ENCODE measurements around the gene RIC8A. TPM values are rescaled to one million over a fixed set of nuclear protein-coding genes. Genes with fewer than 3 reads are reported as not detected.

The RIC8A gene
- polyA plus RNA-seq, 1 of the 3 experiments (the other 2 are of a cell fraction) = 115 TPM

DNA sequence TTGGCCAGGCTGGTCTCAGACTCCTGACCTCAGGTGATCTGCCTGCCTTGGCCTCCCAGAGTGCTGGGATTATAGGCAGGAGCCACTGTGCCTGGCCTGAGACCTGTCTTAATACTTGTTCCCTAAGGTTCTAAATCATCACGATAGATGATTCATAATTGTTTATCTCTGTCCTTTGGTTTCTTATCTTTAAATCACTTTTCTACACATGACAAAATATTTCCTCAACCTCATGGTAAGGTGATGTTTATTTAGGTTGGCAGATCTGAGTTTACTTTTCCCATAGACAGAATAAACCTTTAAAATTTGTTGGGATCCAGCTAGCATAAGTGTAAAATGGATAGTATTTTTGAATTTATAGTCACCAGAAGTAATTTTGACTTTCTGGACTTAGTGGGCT, 32.8 kb downstream of the RIC8A start:
- Histone ChIP-seq H3K27me3 (ENCODE audit: insufficient read depth) (no peaks in the 10 kb centered on the region), H3K9me3 (no peaks in the 10 kb centered on the region), H3K4me2 (no peak overlapping the region), H3K27ac (ENCODE audit: low read depth in 2 of 2, low read length in 1 of 2) (no peak overlapping the region), H3K79me2 (ENCODE audit: insufficient read depth) (peaks cover 73% of the 10 kb centered on the region), H3F3A (replicated peaks; ENCODE audit: insufficient read depth) (peaks cover 7% of the 10 kb centered on the region), H3K4me1 (ENCODE audit: control insufficient read depth in 1 of 2, insufficient read depth in 2 of 2, low read depth in 1 of 2, low read length in 1 of 2) (peaks cover under 1 to 4% of the 10 kb centered on the region in 2 experiments; a peak in 3 of 4 replicates), H3K4me3 (ENCODE audit: low read depth in 2 of 2, low read length in 1 of 2) (no peak overlapping the region), H3K9me2 (no peaks in the 10 kb centered on the region), H3K36me3 (replicated peaks in 1 of 2; ENCODE audit: control insufficient read depth in 1 of 2, insufficient read depth in 2 of 2, low read length in 1 of 2) (peaks cover 46 to 52% of the 10 kb centered on the region in 2 experiments), H3K9ac (no peak overlapping the region), H2AFZ (ENCODE audit: low read depth) (no peak overlapping the region), H4K20me1 (ENCODE audit: insufficient read depth) (peaks cover 7% of the 10 kb centered on the region)
- WGBS (ENCODE audit: low lambda C conversion rate) = 81% methylated on average over 1 of the region's 1 CpG
- ChIA-PET CTCF (interaction anchor here (1.6 to 4.5 kb wide), 2 partner anchors 11 to 208 kb away, joined by 4 to 20 read pairs; no protein-coding TSS in a partner anchor), POLR2A (no interaction called here)
- no peak for DNase-seq
- TF ChIP-seq GABPA (IDR thresholded peaks at IDR 0.05; ENCODE audit: low read depth) (no peak), TCF12 (IDR thresholded peaks at IDR 0.05) (no peak), NRF1 (IDR thresholded peaks at IDR 0.05; ENCODE audit: low read depth, low read length) (no peak), SIN3A (IDR thresholded peaks at IDR 0.05; ENCODE audit: borderline replicate concordance, low read depth, low read length) (no peak), YY1 (IDR thresholded peaks at IDR 0.05; ENCODE audit: low read depth) (no peak), FOSL2 (IDR thresholded peaks at IDR 0.05; ENCODE audit: borderline replicate concordance, low read depth) (no peak), GATA2 (CRISPR knock-in tag; IDR thresholded peaks at IDR 0.05) (no peak), EP300 (IDR thresholded peaks at IDR 0.05; ENCODE audit: borderline replicate concordance in 1 of 2, low read depth in 1 of 2, low read length in 1 of 2) (no peak), RAD21 (IDR thresholded peaks at IDR 0.05; ENCODE audit: low read length) (no peak), ELF1 (IDR thresholded peaks at IDR 0.05) (no peak), NFIC (IDR thresholded peaks at IDR 0.05; ENCODE audit: borderline replicate concordance) (no peak), TEAD4 (IDR thresholded peaks at IDR 0.05; ENCODE audit: borderline replicate concordance, insufficient read depth) (no peak), TAF1 (IDR thresholded peaks at IDR 0.05; ENCODE audit: borderline replicate concordance, low read depth, low read length) (no peak), EZH2phosphoT487 (IDR thresholded peaks at IDR 0.05; ENCODE audit: borderline replicate concordance, low read depth) (no peak), FOXJ3 (CRISPR knock-in tag; IDR thresholded peaks at IDR 0.05) (no peak)
- TF ChIP-seq, protein P1, sequence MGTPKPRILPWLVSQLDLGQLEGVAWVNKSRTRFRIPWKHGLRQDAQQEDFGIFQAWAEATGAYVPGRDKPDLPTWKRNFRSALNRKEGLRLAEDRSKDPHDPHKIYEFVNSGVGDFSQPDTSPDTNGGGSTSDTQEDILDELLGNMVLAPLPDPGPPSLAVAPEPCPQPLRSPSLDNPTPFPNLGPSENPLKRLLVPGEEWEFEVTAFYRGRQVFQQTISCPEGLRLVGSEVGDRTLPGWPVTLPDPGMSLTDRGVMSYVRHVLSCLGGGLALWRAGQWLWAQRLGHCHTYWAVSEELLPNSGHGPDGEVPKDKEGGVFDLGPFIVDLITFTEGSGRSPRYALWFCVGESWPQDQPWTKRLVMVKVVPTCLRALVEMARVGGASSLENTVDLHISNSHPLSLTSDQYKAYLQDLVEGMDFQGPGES (IDR thresholded peaks at IDR 0.05; ENCODE audit: low read depth, low read length) = no peak
- TF ChIP-seq, protein P2, sequence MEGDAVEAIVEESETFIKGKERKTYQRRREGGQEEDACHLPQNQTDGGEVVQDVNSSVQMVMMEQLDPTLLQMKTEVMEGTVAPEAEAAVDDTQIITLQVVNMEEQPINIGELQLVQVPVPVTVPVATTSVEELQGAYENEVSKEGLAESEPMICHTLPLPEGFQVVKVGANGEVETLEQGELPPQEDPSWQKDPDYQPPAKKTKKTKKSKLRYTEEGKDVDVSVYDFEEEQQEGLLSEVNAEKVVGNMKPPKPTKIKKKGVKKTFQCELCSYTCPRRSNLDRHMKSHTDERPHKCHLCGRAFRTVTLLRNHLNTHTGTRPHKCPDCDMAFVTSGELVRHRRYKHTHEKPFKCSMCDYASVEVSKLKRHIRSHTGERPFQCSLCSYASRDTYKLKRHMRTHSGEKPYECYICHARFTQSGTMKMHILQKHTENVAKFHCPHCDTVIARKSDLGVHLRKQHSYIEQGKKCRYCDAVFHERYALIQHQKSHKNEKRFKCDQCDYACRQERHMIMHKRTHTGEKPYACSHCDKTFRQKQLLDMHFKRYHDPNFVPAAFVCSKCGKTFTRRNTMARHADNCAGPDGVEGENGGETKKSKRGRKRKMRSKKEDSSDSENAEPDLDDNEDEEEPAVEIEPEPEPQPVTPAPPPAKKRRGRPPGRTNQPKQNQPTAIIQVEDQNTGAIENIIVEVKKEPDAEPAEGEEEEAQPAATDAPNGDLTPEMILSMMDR (IDR thresholded peaks at IDR 0.05) = no peak
- TF ChIP-seq, protein P3, sequence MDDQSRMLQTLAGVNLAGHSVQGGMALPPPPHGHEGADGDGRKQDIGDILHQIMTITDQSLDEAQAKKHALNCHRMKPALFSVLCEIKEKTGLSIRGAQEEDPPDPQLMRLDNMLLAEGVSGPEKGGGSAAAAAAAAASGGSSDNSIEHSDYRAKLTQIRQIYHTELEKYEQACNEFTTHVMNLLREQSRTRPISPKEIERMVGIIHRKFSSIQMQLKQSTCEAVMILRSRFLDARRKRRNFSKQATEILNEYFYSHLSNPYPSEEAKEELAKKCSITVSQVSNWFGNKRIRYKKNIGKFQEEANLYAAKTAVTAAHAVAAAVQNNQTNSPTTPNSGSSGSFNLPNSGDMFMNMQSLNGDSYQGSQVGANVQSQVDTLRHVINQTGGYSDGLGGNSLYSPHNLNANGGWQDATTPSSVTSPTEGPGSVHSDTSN (IDR thresholded peaks at IDR 0.05) = no peak
- TF ChIP-seq, protein P4, sequence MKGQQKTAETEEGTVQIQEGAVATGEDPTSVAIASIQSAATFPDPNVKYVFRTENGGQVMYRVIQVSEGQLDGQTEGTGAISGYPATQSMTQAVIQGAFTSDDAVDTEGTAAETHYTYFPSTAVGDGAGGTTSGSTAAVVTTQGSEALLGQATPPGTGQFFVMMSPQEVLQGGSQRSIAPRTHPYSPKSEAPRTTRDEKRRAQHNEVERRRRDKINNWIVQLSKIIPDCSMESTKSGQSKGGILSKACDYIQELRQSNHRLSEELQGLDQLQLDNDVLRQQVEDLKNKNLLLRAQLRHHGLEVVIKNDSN (IDR thresholded peaks at IDR 0.05; ENCODE audit: borderline replicate concordance, low read depth) = no peak
- TF ChIP-seq, protein P5, sequence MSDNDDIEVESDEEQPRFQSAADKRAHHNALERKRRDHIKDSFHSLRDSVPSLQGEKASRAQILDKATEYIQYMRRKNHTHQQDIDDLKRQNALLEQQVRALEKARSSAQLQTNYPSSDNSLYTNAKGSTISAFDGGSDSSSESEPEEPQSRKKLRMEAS (IDR thresholded peaks at IDR 0.05; ENCODE audit: low read depth) = no peak
